KBM-7 (cell line): ENCODE data around the gene FRMD4A.
A peak's percentile ranks its signal among the peaks of the same experiment; 100 is the strongest.

Experiments
- DNase-seq: peaks from one replicate; pipeline ENCODE4 v3.0.0-alpha.2; 2015
- in situ Hi-C: fragments of 300-500 bp; cut with MboI; formaldehyde crosslinking; loops from 2 replicates; pipeline ENCODE4 v1.14.3; 2020; ENCODE audit warnings: low sequenced_read_pairs, low pct_unique_long_range_greater_than_20kb, mixed read lengths

FRMD4A gene

GRCh38 chr10:13672548-13672947 lies 658.2 kb downstream of the FRMD4A start:
- in situ Hi-C loops = no loop called here
- DNase-seq = no peak

- DNase-seq = no peak
- in situ Hi-C loops = no loop called here
These were observed 658.8 kb downstream of the FRMD4A start for GRCh38 chr10:13671904-13672303.

- in situ Hi-C loops = no loop called here
- no peak for DNase-seq
These were observed 660.4 kb downstream of the FRMD4A start for GRCh38 chr10:13670311-13670710.

GRCh38 chr10:13669901-13670300 lies 660.8 kb downstream of the FRMD4A start:
- no peak for DNase-seq
- in situ Hi-C loops = no loop called here

- in situ Hi-C loops = no loop called here
- DNase-seq = no peak
These were observed 661.4 kb downstream of the FRMD4A start for GRCh38 chr10:13669182-13669855.

GRCh38 chr10:13668126-13668525 lies 662.6 kb downstream of the FRMD4A start:
- in situ Hi-C loops = no loop called here
- no peak for DNase-seq

- in situ Hi-C loops = no loop called here
- no peak for DNase-seq
These were observed 665.0 kb downstream of the FRMD4A start for GRCh38 chr10:13665516-13666262.

- in situ Hi-C loops = no loop called here
These were observed 669.5 kb downstream of the FRMD4A start for GRCh38 chr10:13661256-13661655.

GRCh38 chr10:13660551-13660920 lies 670.2 kb downstream of the FRMD4A start:
- DNase-seq = no peak
- in situ Hi-C loops = no loop called here

More at GRCh38 chr10:13661256-13661655, 669.5 kb downstream of the FRMD4A start:
- no peak for DNase-seq

GRCh38 chr10:13659887-13660550 lies 670.7 kb downstream of the FRMD4A start:
- in situ Hi-C loops = no loop called here

GRCh38 chr10:13658871-13659685 lies 671.6 kb downstream of the FRMD4A start:
- in situ Hi-C loops = no loop called here

More at GRCh38 chr10:13659887-13660550, 670.7 kb downstream of the FRMD4A start:
- peak; percentile 61 for DNase-seq

GRCh38 chr10:13658264-13658663 lies 672.5 kb downstream of the FRMD4A start:
- in situ Hi-C loops = no loop called here
- DNase-seq = no peak

More at GRCh38 chr10:13658871-13659685, 671.6 kb downstream of the FRMD4A start:
- no peak for DNase-seq

- in situ Hi-C loops = no loop called here
- DNase-seq = no peak
These were observed 673.5 kb downstream of the FRMD4A start for GRCh38 chr10:13657101-13657680.

- DNase-seq = no peak
- in situ Hi-C loops = no loop called here
These were observed 674.2 kb downstream of the FRMD4A start for GRCh38 chr10:13656337-13657100.

- in situ Hi-C loops = no loop called here
- no peak for DNase-seq
These were observed 675.9 kb downstream of the FRMD4A start for GRCh38 chr10:13654846-13655245.

- DNase-seq = no peak
- in situ Hi-C loops = no loop called here
These were observed 676.5 kb downstream of the FRMD4A start for GRCh38 chr10:13654118-13654830.

GRCh38 chr10:13652860-13653259 lies 677.9 kb downstream of the FRMD4A start:
- in situ Hi-C loops = no loop called here
- no peak for DNase-seq
